Upper lobe of left lung (tissue), 6 donors: ENCODE measurements around the gene TYW3. TPM values are rescaled to one million over a fixed set of nuclear protein-coding genes. Genes with fewer than 3 reads are reported as not detected.

ENCODE experiments used
- ATAC-seq, 2 donors: fragments of 200-7000 bp; cut with Tn5 transposase; one replicate each; pipeline ENCODE4 v1.9.1; 2022; ENCODE audit warnings: mild to moderate bottlenecking in 2 of 2, moderate library complexity in 2 of 2; ENCODE audit not compliant: low FRiP score in 2 of 2
- DNase-seq, 2 donors: peaks; one replicate each; pipeline ENCODE4 v3.0.0-alpha.2; 2019 to 2020
- H3K27ac ChIP-seq, 4 donors: fragments of 200-600 bp; sonication (generic); one replicate each; pipeline ENCODE4 v1.5.1; 2016 to 2019
- H3K27me3 ChIP-seq, 4 donors: fragments of 200-600 bp; sonication (generic); one replicate each; pipeline ENCODE4 v1.5.1; 2017 to 2019
- H3K36me3 ChIP-seq, 4 donors: fragments of 200-600 bp; sonication (generic); one replicate each; pipeline ENCODE4 v1.5.1; 2016 to 2019
- H3K4me1 ChIP-seq, 4 donors: fragments of 200-600 bp; sonication (generic); one replicate each; pipeline ENCODE4 v1.5.1; 2018 to 2019
- H3K4me3 ChIP-seq, 4 donors: fragments of 200-600 bp; sonication (generic); one replicate each; pipeline ENCODE4 v1.5.1; 2017 to 2019; ENCODE audit warnings: mild to moderate bottlenecking in 2 of 4, moderate library complexity in 1 of 4
- H3K9me3 ChIP-seq, 4 donors: fragments of 200-600 bp; sonication (generic); one replicate each; pipeline ENCODE4 v1.5.1; 2018 to 2019
- EP300 ChIP-seq, 4 donors: sonication (generic); formaldehyde crosslinking; IDR thresholded peaks; one replicate each; pipeline ENCODE4 v1.5.1; 2017; ENCODE audit warnings: antibody characterized with exemption in 4 of 4, control low read depth in 2 of 4
- POLR2A ChIP-seq, 4 donors: fragments of 450-650 bp; IDR thresholded peaks; one replicate each; pipeline ENCODE4 v1.5.1; 2016 to 2017; ENCODE audit warnings: antibody characterized with exemption in 4 of 4, mild to moderate bottlenecking in 2 of 4
- POLR2AphosphoS5 ChIP-seq, 2 donors: sonication (generic); formaldehyde crosslinking; IDR thresholded peaks; one replicate each; pipeline ENCODE4 v1.5.1; 2017; ENCODE audit warnings: antibody characterized with exemption in 2 of 2
- WGBS, 2 donors: methylation state at CpG; one replicate each; pipeline ENCODE4 v1.1.5; 2017 to 2018; 5-methylcytosine and 5-hydroxymethylcytosine counted together
- total RNA-seq, 6 donors: library from RNA; depleted of rRNA in 4 of 6; stranded (reverse); fragments of >200 nt in 4 of 6; gene quantifications; one replicate each; pipeline versions ENCODE4 v1.1.0 to v1.2.1, GENCODE V29; 2016 to 2021
- TF ChIP-seq, protein P1 (sequence below), 6 experiments: fragments of 450-650 bp in 4 of 6; fragments of 200-600 bp in 2 of 6; sonication (generic) in 2 of 6; IDR thresholded peaks; one replicate each; pipeline ENCODE4 v1.5.1; 2016 to 2019; ENCODE audit warnings: antibody characterized with exemption in 6 of 6
- donor health status: DM: no; HTN: no; CAD: no; lungs with moderate emphysema.
- donor health status: DM: no; HTN: yes; CAD: no; lungs with severe emphysema.

The TYW3 gene
- total RNA-seq, 6 donors from 2014 or later: 3.1 to 18.0 (median 14.2) TPM

DNA sequence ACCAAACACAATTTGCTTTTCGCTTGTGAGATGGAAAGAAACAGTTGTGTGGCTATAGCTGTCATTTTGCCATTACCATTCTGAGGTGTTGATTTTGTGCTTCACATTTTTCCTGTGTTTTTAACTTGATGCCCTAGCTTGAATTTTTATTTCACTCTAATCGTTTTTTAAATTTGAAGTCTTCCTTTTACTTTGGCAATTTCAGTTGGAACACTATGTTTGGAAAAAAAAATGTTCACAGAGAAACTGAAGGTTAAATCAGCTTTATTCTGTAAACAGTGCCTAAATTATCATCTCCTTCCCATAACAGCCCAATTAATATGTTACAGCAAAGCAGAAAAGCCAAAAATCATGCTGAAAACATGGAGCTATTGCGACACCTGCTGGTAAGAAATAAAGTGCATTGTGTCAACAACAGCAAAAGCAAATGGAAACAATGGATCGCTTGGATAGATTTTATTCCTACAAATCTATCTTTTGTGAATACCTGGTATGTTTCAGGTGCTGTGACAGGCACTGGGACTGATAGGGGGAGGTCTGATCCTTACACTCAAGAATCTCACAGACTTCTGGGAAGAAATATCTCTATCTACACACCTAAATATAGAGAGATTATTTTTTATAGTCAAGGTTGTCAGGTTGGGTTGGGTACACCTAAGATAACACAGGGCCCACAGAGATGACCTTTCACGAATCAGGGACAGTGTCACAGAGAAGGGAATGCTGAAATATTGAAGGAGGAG, 43.2 kb upstream of the TYW3 start:
- Histone ChIP-seq H3K27me3 (no peaks in the 10 kb centered on the region), H3K27ac (no peak overlapping the region), H3K4me3 (no peak overlapping the region), H3K4me1 (peaks cover 0 to 4% (median 0%) of the 10 kb centered on the region in 4 donors), H3K9me3 (no peaks in the 10 kb centered on the region), H3K36me3 (no peaks in the 10 kb centered on the region)
- ATAC-seq (peak in 1 of 2 donors; percentile 56), DNase-seq (no peak)
- TF ChIP-seq POLR2A (IDR thresholded peaks at IDR 0.05): no peak
- TF ChIP-seq, protein P1, sequence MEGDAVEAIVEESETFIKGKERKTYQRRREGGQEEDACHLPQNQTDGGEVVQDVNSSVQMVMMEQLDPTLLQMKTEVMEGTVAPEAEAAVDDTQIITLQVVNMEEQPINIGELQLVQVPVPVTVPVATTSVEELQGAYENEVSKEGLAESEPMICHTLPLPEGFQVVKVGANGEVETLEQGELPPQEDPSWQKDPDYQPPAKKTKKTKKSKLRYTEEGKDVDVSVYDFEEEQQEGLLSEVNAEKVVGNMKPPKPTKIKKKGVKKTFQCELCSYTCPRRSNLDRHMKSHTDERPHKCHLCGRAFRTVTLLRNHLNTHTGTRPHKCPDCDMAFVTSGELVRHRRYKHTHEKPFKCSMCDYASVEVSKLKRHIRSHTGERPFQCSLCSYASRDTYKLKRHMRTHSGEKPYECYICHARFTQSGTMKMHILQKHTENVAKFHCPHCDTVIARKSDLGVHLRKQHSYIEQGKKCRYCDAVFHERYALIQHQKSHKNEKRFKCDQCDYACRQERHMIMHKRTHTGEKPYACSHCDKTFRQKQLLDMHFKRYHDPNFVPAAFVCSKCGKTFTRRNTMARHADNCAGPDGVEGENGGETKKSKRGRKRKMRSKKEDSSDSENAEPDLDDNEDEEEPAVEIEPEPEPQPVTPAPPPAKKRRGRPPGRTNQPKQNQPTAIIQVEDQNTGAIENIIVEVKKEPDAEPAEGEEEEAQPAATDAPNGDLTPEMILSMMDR (IDR thresholded peaks at IDR 0.05): peak; percentile 52 to 78 (median 68)
- 25 to 32% methylated on average over 5 of the region's 5 CpGs for WGBS, 2 donors

DNA sequence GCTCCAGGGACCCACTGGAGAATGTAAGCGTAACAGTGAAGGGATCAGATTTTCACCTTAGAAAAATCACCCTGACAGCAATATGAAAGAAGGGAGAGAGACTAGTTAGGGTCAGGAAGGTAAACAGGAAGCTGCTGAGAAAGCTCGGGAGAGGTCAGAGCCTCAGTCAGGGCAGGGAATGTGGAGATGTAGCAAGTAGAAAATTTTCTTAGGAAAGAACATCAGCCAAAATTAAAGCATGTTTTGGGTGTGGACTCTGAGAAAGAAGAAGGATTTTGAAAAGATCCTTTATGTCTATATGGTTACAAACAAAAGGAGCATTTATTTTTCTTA, 42.6 kb upstream of the TYW3 start:
- no peak for DNase-seq
- Histone ChIP-seq H3K9me3 (no peaks in the 10 kb centered on the region), H3K27ac (no peak overlapping the region), H3K4me1 (peaks cover 0 to 4% (median 0%) of the 10 kb centered on the region in 4 donors), H3K27me3 (no peaks in the 10 kb centered on the region), H3K4me3 (no peak overlapping the region), H3K36me3 (no peaks in the 10 kb centered on the region)
- TF ChIP-seq POLR2A (IDR thresholded peaks at IDR 0.05): no peak
- TF ChIP-seq POLR2AphosphoS5 (IDR thresholded peaks at IDR 0.05): no peak
- no peak for TF ChIP-seq EP300 (IDR thresholded peaks at IDR 0.05)
- TF ChIP-seq, protein P1 (IDR thresholded peaks at IDR 0.05): no peak
- ATAC-seq: no peak
- WGBS, 2 donors: 2 to 37% methylated on average over 2 of the region's 2 CpGs

DNA sequence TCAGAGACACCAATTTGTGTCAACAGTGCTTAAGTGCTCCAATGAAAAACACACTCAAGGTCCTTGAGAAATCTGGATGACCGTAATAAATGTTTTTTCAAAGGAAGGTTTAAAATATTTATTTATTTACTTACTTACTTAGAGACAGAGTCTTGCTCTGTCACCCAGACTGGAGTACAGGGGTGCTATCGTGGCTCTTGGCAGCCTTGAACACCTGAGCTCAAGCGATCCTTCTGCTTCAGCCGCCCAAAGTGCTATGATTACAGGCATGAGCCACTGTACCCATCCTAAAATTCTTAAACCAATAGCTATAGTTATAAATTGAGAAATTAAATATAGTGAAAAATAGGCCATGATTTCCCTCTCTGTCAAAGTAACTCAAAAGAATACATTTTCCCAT, 42.0 kb upstream of the TYW3 start:
- ATAC-seq (no peak), DNase-seq (no peak)
- Histone ChIP-seq H3K9me3 (no peaks in the 10 kb centered on the region), H3K4me3 (no peak overlapping the region), H3K36me3 (no peaks in the 10 kb centered on the region), H3K27ac (no peak overlapping the region), H3K27me3 (no peaks in the 10 kb centered on the region), H3K4me1 (peaks cover 0 to 4% (median 0%) of the 10 kb centered on the region in 4 donors)
- TF ChIP-seq EP300 (IDR thresholded peaks at IDR 0.05) (no peak), POLR2A (IDR thresholded peaks at IDR 0.05) (no peak), POLR2AphosphoS5 (IDR thresholded peaks at IDR 0.05) (no peak)
- TF ChIP-seq, protein P1 (IDR thresholded peaks at IDR 0.05): no peak
- WGBS, 2 donors: 58 to 68% methylated on average over 4 of the region's 4 CpGs

DNA sequence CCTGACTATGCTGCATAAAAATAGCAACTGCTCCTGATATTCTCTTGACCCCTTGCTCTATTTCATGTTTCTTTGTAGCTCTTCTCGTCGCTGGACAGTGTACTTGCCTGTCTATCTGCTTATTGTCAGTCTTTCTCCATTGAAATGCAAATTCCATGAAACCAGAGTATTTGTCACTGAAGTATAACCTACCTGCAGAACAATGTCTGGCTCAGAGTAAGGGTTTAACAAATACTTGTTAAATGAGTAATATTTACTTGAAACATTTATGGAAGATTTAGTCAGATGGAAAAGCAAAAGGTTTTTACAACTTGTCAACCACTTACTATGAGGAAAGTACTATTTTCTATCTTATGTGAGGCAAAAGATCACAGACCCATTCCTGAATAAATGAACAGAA, 39.5 kb upstream of the TYW3 start:
- Histone ChIP-seq H3K4me1 (peaks cover 0 to 4% (median 0%) of the 10 kb centered on the region in 4 donors), H3K27ac (no peak overlapping the region), H3K9me3 (no peaks in the 10 kb centered on the region), H3K4me3 (no peak overlapping the region), H3K36me3 (no peaks in the 10 kb centered on the region), H3K27me3 (no peaks in the 10 kb centered on the region)
- WGBS, 2 donors: 69 to 73% methylated on average over 2 of the region's 2 CpGs
- no peak for ATAC-seq
- TF ChIP-seq POLR2AphosphoS5 (IDR thresholded peaks at IDR 0.05) (no peak), EP300 (IDR thresholded peaks at IDR 0.05) (no peak), POLR2A (IDR thresholded peaks at IDR 0.05) (no peak)
- TF ChIP-seq, protein P1 (IDR thresholded peaks at IDR 0.05): no peak
- no peak for DNase-seq

DNA sequence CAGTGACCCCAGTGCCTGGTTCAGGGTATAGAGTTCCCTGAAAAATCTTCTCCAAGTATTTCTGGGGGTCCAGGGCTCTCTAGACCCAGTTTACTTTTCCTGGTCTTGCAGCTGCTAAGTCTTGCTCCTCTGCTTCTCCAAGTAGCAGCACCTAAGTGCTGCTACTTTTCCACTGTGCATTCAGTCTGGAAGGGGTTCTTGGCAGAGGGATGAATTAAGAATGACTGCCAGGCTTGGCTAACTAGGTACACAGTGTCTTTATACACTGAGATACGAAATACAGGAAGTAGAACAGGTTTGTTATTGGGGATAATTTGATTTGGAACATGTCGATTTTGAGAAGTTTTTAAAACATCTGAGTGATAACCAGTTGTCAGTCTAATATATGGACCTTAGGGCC, 35.1 kb upstream of the TYW3 start:
- H3K9me3 ChIP-seq: no peaks in the 10 kb centered on the region
- no peaks in the 10 kb centered on the region for H3K27me3 ChIP-seq
- peaks cover 0 to 13% (median 0%) of the 10 kb centered on the region in 4 donors for H3K36me3 ChIP-seq
- H3K4me1 ChIP-seq: no peaks in the 10 kb centered on the region
- no peak overlapping the region for H3K4me3 ChIP-seq
- H3K27ac ChIP-seq: no peak overlapping the region
- DNase-seq (no peak), ATAC-seq (no peak)
- TF ChIP-seq POLR2A (IDR thresholded peaks at IDR 0.05) (no peak), EP300 (IDR thresholded peaks at IDR 0.05) (no peak), POLR2AphosphoS5 (IDR thresholded peaks at IDR 0.05) (no peak)
- WGBS, 2 donors: 63 to 69% methylated on average over 2 of the region's 2 CpGs
